22Rv1 (cell line): ENCODE results near the gene BEST2.

Source experiments
- H3K27ac ChIP-seq: fragments of 450-650 bp; 2 replicates; pipeline ENCODE4 v1.5.1; 2017
- CTCF ChIP-seq: fragments of 450-650 bp; IDR thresholded peaks from 2 replicates; pipeline ENCODE4 v1.5.1; 2017; ENCODE audit warnings: mild to moderate bottlenecking
- ZFX ChIP-seq: fragments of 450-650 bp; IDR thresholded peaks from 2 replicates; pipeline ENCODE4 v1.6.1; 2017; ENCODE audit warnings: antibody characterized with exemption, borderline replicate concordance

Gene BEST2

GRCh38 chr19:12792853-12793289 is 41.3 kb downstream of the BEST2 start:
- peak overlapping the region; percentile 98 for H3K27ac ChIP-seq
- TF ChIP-seq ZFX (no peak), CTCF (no peak)

GRCh38 chr19:12793290-12794195 is 42.0 kb downstream of the BEST2 start:
- peak; percentile 13; the same call in 1 of the 2 replicates for TF ChIP-seq CTCF
- TF ChIP-seq ZFX, result no peak
- H3K27ac ChIP-seq, result peak overlapping the region; percentile 98

- TF ChIP-seq CTCF, result no peak
- no peak for TF ChIP-seq ZFX
- peak overlapping the region; percentile 98 for H3K27ac ChIP-seq
These were observed 42.8 kb downstream of the BEST2 start for GRCh38 chr19:12794196-12794941.

- no peak for TF ChIP-seq CTCF
- no peak for TF ChIP-seq ZFX
- H3K27ac ChIP-seq, result peak overlapping the region; percentile 98
These were observed 43.4 kb downstream of the BEST2 start for GRCh38 chr19:12794971-12795381.

- TF ChIP-seq ZFX (no peak), CTCF (peak; percentile 92)
- H3K27ac ChIP-seq, result peak overlapping the region; percentile 98
These were observed 44.8 kb downstream of the BEST2 start for GRCh38 chr19:12796146-12797071.

- TF ChIP-seq CTCF (no peak), ZFX (no peak)
- peak overlapping the region; percentile 98; the same call in 1 of the 2 replicates for H3K27ac ChIP-seq
These were observed 45.6 kb downstream of the BEST2 start for GRCh38 chr19:12797141-12797587.

- H3K27ac ChIP-seq, result peak overlapping the region; percentile 98; the same call in 1 of the 2 replicates
These were observed 46.0 kb downstream of the BEST2 start for GRCh38 chr19:12797607-12798006.
